GM10248 (cell line): ENCODE results near the gene GPC1.
A peak's percentile ranks its signal among the peaks of the same experiment; 100 is the strongest.
"Not testable (repeated sequence)": the region's sequence is repeated elsewhere in the genome, so short reads cannot be mapped to it uniquely, and the experiment has no call there.

Experiments
- CTCF ChIA-PET: fragments of 300-600 bp; sonication (Branson Sonifier 250); formaldehyde crosslinking; extraction: SDS; loops from one replicate; lab custom pipeline; 2021; ENCODE audit warnings: antibody characterized with exemption; lab: Yijun Ruan, JAX
- POLR2A ChIA-PET: fragments of 350-650 bp; sonication (Branson Sonifier 250); formaldehyde crosslinking; extraction: SDS; loops from one replicate; lab custom pipeline; 2020; ENCODE audit warnings: antibody characterized with exemption; lab: Yijun Ruan, JAX
- DNase-seq: peaks from one replicate; pipeline ENCODE4 v3.0.0; 2012; ENCODE audit errors: extremely low spot score
- TF ChIP-seq, protein P1 (sequence below): IDR thresholded peaks from 2 replicates; pipeline ENCODE4 v1.5.1; 2012; ENCODE audit warnings: mild to moderate bottlenecking, low read depth; ENCODE audit errors: extremely low read depth, missing control alignments, control extremely low read depth

GPC1 gene, protein sequence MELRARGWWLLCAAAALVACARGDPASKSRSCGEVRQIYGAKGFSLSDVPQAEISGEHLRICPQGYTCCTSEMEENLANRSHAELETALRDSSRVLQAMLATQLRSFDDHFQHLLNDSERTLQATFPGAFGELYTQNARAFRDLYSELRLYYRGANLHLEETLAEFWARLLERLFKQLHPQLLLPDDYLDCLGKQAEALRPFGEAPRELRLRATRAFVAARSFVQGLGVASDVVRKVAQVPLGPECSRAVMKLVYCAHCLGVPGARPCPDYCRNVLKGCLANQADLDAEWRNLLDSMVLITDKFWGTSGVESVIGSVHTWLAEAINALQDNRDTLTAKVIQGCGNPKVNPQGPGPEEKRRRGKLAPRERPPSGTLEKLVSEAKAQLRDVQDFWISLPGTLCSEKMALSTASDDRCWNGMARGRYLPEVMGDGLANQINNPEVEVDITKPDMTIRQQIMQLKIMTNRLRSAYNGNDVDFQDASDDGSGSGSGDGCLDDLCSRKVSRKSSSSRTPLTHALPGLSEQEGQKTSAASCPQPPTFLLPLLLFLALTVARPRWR

DNA sequence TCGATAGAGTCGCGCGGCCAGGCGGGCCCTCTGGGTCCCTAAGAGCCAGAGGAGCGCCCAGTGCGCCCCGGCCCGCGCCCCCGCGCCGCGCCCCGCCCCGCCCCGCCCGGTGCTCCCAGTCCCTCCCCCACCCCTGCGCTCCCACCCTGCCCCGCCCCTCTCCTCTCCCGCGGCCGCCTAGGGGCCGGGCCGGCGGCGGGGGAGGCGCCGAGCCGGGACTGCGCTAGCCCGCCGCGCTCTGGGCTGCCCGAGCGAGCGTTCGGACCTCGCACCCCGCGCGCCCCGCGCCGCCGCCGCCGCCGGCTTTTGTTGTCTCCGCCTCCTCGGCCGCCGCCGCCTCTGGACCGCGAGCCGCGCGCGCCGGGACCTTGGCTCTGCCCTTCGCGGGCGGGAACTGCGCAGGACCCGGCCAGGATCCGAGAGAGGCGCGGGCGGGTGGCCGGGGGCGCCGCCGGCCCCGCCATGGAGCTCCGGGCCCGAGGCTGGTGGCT, at the start of gene GPC1:
Gene GPC1 (plus strand): TSS at position 207 of the 491 bp plus-strand sequence. CDS start 256 bp downstream, at position 463.
- DNase-seq = peak; percentile 80

DNA sequence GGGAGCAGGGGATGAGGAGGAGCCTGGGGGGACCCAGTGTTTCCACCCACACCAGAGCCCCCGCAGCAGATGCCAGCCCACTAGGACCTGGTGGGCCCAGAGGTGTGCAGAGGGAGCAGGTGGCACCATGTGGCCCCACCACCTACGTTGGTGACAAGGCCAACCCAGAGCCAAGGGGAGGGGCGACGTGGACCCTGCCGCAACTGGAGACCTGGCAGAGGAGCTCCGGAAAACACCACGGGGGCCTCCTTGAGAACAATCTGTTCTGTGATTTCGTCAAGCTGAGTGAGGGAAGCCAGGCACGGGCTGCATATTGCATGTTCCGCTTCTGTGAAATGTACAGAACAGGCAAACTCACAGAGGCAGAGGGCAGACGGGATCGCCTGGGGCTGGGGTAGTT, 49.1 kb upstream of the GPC1 start:
- TF ChIP-seq, protein P1, sequence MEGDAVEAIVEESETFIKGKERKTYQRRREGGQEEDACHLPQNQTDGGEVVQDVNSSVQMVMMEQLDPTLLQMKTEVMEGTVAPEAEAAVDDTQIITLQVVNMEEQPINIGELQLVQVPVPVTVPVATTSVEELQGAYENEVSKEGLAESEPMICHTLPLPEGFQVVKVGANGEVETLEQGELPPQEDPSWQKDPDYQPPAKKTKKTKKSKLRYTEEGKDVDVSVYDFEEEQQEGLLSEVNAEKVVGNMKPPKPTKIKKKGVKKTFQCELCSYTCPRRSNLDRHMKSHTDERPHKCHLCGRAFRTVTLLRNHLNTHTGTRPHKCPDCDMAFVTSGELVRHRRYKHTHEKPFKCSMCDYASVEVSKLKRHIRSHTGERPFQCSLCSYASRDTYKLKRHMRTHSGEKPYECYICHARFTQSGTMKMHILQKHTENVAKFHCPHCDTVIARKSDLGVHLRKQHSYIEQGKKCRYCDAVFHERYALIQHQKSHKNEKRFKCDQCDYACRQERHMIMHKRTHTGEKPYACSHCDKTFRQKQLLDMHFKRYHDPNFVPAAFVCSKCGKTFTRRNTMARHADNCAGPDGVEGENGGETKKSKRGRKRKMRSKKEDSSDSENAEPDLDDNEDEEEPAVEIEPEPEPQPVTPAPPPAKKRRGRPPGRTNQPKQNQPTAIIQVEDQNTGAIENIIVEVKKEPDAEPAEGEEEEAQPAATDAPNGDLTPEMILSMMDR = no peak
- CTCF ChIA-PET = no interaction called here
- POLR2A ChIA-PET = no interaction called here
- no peak for DNase-seq

More for the DNA sequence above, at the start of gene GPC1:
- TF ChIP-seq, protein P1 = no peak
- ChIA-PET CTCF (no interaction called here), POLR2A (no interaction called here)

DNA sequence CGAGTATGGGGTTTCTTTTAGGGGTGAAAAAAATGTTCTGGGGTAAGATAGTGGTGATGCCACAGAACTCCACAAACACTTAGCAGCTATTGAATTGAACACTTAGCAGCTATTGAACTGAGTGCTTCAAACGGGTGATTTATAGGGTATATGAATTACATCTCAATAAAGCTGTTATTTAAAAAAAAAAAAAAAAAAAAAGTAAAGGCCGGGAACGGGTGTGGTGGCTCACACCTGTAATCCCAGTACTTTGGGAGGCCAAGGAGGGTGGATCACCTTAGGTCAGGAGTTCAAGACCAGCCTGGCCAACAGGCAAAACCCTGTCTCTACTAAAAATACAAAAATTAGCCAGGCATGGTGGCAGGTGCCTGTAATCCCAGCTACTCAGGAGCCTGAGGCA, 48.7 kb upstream of the GPC1 start:
- CTCF ChIA-PET, POLR2A ChIA-PET, DNase-seq: not testable (repeated sequence)

DNA sequence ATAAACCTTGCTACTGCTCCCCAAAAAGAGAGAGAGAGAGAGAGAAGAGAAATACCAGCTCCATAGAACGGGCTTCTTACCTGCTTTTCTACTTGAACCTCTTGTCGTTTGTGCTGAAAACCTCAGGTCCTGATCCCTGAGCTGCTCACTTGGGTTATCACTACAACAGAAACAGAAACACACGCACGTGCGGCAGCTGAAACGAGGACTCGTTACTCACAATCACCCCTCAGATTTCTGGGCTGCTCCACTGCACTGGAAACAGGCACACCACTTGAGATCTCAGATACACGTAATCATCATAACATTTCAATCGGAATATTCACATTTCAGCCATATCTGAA, 48.2 kb upstream of the GPC1 start:
- CTCF ChIA-PET = no interaction called here
- no peak for DNase-seq
- TF ChIP-seq, protein P1 = no peak
- POLR2A ChIA-PET = no interaction called here

DNA sequence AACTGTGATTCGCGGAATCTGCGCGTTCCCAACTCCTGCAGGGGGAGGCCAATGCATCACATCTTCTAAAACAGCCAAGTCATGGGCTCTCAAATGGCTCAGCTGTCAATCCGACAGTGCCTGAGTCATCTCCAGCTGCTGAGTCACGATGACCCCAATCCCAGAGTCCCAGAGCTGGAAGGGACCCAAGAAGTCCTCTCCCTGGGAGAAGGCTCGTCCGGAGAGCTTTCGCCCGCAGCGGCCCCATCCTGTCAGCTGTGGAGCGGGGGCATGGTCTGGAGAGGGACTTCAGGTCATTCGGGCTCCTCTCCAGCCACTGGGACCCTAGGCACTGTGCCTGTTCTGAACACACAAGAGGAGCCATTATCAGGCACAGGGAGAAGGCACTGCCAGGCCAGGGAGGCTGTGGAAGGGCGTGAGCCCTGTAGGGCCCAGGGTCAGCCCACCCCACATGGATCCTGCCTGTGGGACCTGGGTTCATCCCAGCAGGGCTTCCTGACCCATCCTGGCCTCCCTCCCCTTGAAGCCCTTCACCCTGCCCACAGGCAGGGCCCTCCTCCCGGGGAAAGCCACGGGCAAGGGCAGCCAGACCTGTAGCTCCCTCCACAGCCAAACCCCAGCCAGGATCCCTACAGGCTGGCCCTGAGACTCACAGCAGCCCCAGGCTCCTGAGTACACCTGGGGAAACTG, 47.6 kb upstream of the GPC1 start:
- POLR2A ChIA-PET = no interaction called here
- no peak for DNase-seq
- CTCF ChIA-PET = no interaction called here
- TF ChIP-seq, protein P1 = no peak

DNA sequence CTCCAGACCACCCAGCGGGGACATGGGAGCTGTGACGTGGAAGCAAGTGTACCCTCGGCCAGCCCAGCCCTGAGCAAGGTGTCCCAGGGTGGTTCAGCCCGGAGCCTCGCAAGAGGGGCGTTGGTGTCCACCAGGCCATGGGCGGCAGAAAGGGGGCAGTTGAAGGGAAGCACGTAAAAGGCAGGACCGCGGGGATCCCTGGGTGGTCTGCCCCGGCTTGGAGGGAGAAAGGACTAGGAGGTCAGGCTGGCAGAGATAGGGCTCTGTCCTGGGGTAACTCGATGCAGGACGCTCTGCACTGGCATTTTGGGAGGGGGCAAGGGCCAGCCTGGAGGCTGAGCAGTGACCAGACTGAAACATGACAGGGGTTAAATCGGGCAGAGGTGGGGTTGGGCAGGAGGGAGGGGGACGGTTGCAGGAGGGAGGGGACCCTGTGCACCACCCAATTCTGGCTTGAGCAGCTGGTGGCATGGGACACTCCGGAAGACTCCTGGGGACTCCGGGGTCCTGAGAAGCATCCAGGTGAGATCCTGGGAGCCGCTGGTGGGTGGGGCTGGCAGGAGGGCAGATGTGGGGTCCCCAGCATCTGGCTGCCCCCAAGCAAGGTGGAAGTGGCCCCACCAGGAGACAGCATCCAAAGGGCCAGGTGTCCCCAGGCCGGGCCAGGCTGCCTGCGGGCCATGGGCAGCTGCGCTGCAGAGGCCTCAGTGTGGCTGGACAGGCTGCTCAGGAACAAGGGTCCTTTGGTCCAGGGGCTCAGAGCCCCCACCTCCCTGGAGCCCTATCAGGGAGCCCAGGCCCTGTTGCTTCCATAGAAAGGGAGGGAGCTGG, 46.8 kb upstream of the GPC1 start:
- ChIA-PET CTCF (no interaction called here), POLR2A (no interaction called here)
- TF ChIP-seq, protein P1 = no peak
- DNase-seq = no peak
